WTC11 (cell line): ENCODE measurements around the gene MAGEA9B. TPM values are rescaled to one million over a fixed set of nuclear protein-coding genes. Genes with fewer than 3 reads are reported as not detected.

Source experiments
- ATAC-seq: fragments of 200-7000 bp; cut with Tn5 transposase; 2 replicates; pipeline ENCODE4 v1.10.0; 2021; ENCODE audit warnings: mild to moderate bottlenecking, moderate library complexity
- CTCF ChIA-PET: fragments of 300-600 bp; sonication (Branson Sonifier 250); formaldehyde crosslinking; loops from one replicate; lab custom pipeline; 2021; ENCODE audit warnings: antibody characterized with exemption; lab: Charles Lee
- POLR2A ChIA-PET: fragments of 350-600 bp; sonication (Branson Sonifier 250); formaldehyde crosslinking; loops from one replicate; lab custom pipeline; 2021; ENCODE audit warnings: antibody characterized with exemption; lab: Charles Lee
- DNase-seq: peaks from one replicate; pipeline ENCODE4 v3.0.0; 2021; ENCODE audit warnings: low spot score
- H3K27ac Mint-ChIP-seq: 2 replicates; pipeline ENCODE4 v1.8.0; 2021; ENCODE audit warnings: mixed read lengths
- H3K27me3 Mint-ChIP-seq: 2 replicates; pipeline ENCODE4 v1.8.0; 2021; ENCODE audit warnings: low read depth, mild to moderate bottlenecking, moderate library complexity, mixed read lengths
- H3K36me3 Mint-ChIP-seq: 2 replicates; pipeline ENCODE4 v1.8.0; 2021; ENCODE audit warnings: mixed read lengths
- H3K4me1 Mint-ChIP-seq: 2 replicates; pipeline ENCODE4 v1.8.0; 2022; ENCODE audit warnings: mixed read lengths
- H3K4me3 Mint-ChIP-seq: 2 replicates; pipeline ENCODE4 v1.8.0; 2021; ENCODE audit warnings: mild to moderate bottlenecking, moderate library complexity, mixed read lengths
- H3K9me3 Mint-ChIP-seq: 2 replicates; pipeline ENCODE4 v1.8.0; 2021; ENCODE audit warnings: mixed read lengths
- CREM ChIP-seq: sonication (generic); formaldehyde crosslinking; IDR thresholded peaks from 2 replicates; pipeline ENCODE4 v1.8.1; 2022; ENCODE audit warnings: mild to moderate bottlenecking, missing genetic modification reagents, moderate library complexity
- GABPB1 ChIP-seq: sonication (generic); formaldehyde crosslinking; IDR thresholded peaks from 2 replicates; pipeline ENCODE4 v1.8.1; 2023; ENCODE audit warnings: mild to moderate bottlenecking, missing genetic modification reagents
- HMGA2 ChIP-seq: fragments of 250-450 bp; sonication (Bioruptor Pico); IDR thresholded peaks from 2 replicates; pipeline ENCODE4 v1.4.0; 2021; ENCODE audit warnings: mild to moderate bottlenecking, moderate library complexity
- MYBL2 ChIP-seq: sonication (generic); formaldehyde crosslinking; IDR thresholded peaks from 2 replicates; pipeline ENCODE4 v1.8.1; 2023; ENCODE audit warnings: mild to moderate bottlenecking, moderate library complexity, missing genetic modification reagents
- NFATC4 ChIP-seq: fragments of 250-450 bp; sonication (Bioruptor Pico); IDR thresholded peaks from 2 replicates; pipeline ENCODE4 v1.9.0; 2021; ENCODE audit warnings: mild to moderate bottlenecking
- NFYB ChIP-seq: sonication (generic); formaldehyde crosslinking; conservative IDR thresholded peaks from 2 replicates; pipeline ENCODE4 v1.8.0; 2022; ENCODE audit warnings: low read depth, missing genetic modification reagents
- RELA ChIP-seq: sonication (generic); formaldehyde crosslinking; IDR thresholded peaks from 2 replicates; pipeline ENCODE4 v1.8.1; 2022; ENCODE audit warnings: missing genetic modification reagents, mild to moderate bottlenecking, borderline replicate concordance
- SMAD4 ChIP-seq: sonication (generic); formaldehyde crosslinking; IDR thresholded peaks from 2 replicates; pipeline ENCODE4 v1.8.0; 2022; ENCODE audit warnings: mild to moderate bottlenecking, missing genetic modification reagents
- SP1 ChIP-seq: sonication (generic); formaldehyde crosslinking; conservative IDR thresholded peaks from 2 replicates; pipeline ENCODE4 v1.8.1; 2022; ENCODE audit warnings: missing genetic modification reagents
- ZNF121 ChIP-seq: sonication (generic); formaldehyde crosslinking; IDR thresholded peaks from 2 replicates; pipeline ENCODE4 v1.8.0; 2023; ENCODE audit warnings: missing genetic modification reagents
- ZNF138 ChIP-seq: sonication (generic); formaldehyde crosslinking; conservative IDR thresholded peaks from 2 replicates; pipeline ENCODE4 v1.8.1; 2022; ENCODE audit warnings: mild to moderate bottlenecking, moderate library complexity, missing genetic modification reagents
- ZNF263 ChIP-seq: sonication (generic); formaldehyde crosslinking; IDR thresholded peaks from 2 replicates; pipeline ENCODE4 v1.8.1; 2022; ENCODE audit warnings: low read depth, mild to moderate bottlenecking, moderate library complexity, missing genetic modification reagents
- total RNA-seq: library from RNA; stranded (reverse); gene quantifications from 3 replicates; pipeline ENCODE4 v1.2.3, GENCODE V29; 2021
- TF ChIP-seq, protein P1 (sequence below): sonication (generic); formaldehyde crosslinking; IDR thresholded peaks from 2 replicates; pipeline ENCODE4 v1.8.1; 2023; ENCODE audit warnings: mild to moderate bottlenecking, missing genetic modification reagents
- TF ChIP-seq, protein P2 (sequence below): sonication (generic); formaldehyde crosslinking; IDR thresholded peaks from 2 replicates; pipeline ENCODE4 v1.8.0; 2022; ENCODE audit warnings: mild to moderate bottlenecking, missing genetic modification reagents
- TF ChIP-seq, protein P3 (sequence below): fragments of 250-450 bp; sonication (Bioruptor Pico); IDR thresholded peaks from 2 replicates; pipeline ENCODE4 v1.9.0; 2021; ENCODE audit warnings: mild to moderate bottlenecking
- TF ChIP-seq, protein P4 (sequence below): fragments of 250-450 bp; sonication (Bioruptor Pico); IDR thresholded peaks from 2 replicates; pipeline ENCODE4 v1.9.0; 2021; ENCODE audit warnings: moderate library complexity, mild to moderate bottlenecking, inconsistent platforms, borderline replicate concordance
- TF ChIP-seq, protein P5 (sequence below): sonication (generic); formaldehyde crosslinking; IDR thresholded peaks from 2 replicates; pipeline ENCODE4 v1.8.0; 2022; ENCODE audit warnings: mild to moderate bottlenecking, missing genetic modification reagents
- TF ChIP-seq, protein P6 (sequence below): sonication (generic); formaldehyde crosslinking; IDR thresholded peaks from 2 replicates; pipeline ENCODE4 v1.8.1; 2022; ENCODE audit warnings: mild to moderate bottlenecking, moderate library complexity, missing genetic modification reagents

Gene MAGEA9B
- total RNA-seq, 1 experiment from 2014 or later = 0.35 TPM

DNA sequence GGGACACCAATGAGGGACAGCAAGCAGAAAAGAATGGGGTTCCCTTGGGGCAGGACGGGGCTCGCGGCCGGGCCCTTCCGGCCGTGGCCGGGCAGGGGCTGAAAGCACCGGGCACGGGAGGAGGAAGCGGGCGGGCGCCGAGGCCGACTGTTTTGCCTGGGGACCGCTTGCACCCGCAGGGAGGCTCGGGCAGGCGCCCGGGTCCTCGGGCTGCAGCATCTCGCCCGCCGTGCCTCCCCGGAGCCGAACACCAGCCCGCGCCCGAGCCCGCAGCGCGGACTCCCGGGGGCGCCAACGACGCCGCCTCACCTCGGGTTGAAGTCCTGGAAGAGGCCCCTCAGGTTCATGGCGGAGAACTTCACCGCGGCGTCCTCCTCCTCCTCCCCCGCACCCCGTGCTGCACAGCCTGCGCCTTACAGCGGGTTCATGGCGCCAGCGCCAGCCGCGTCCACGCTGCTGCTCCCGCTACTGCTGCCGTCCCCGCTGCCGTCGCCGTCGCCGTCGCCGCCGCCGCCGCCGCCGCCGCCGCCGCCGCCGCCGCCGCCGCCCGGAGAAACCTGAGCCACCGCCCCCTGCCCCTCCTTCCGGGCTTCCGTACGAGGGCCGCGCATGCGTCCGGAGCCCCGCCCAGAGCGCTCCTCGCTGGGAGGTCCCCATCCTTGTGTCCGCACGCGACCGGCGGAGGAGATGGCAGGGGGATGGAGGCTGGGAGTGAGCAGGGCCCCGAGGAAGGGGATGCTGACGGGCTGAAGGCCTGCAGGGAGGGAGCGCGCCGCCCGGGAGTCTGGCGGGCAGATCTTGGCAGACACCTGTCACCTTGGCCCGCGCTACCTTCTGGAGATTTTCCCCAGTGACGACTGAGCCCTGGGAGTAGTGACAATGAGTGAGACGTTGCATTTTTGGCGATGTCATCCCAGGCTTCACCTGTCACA is 44.2 kb upstream of the MAGEA9B start, which contains the start of gene TMEM185A:
Gene TMEM185A, minus strand, starts transcription at position 559 of the 932 bp plus-strand sequence. Its CDS starts 212 bp downstream, at position 347.
- peak; percentile 84 for ATAC-seq
- Mint-ChIP-seq H3K27me3 (peaks cover 40% of the 10 kb centered on the region), H3K27ac (no peak within 1 kb of the TSS), H3K36me3 (no peaks in the 10 kb centered on the region), H3K4me1 (peaks cover 24% of the 10 kb centered on the region), H3K4me3 (peak within 1 kb of the TSS; percentile 90), H3K9me3 (peaks cover 1% of the 10 kb centered on the region; the same call in 1 of the 2 replicates)
- peak; percentile 74 for DNase-seq
- CTCF ChIA-PET = no interaction called here
- TF ChIP-seq, protein P1, sequence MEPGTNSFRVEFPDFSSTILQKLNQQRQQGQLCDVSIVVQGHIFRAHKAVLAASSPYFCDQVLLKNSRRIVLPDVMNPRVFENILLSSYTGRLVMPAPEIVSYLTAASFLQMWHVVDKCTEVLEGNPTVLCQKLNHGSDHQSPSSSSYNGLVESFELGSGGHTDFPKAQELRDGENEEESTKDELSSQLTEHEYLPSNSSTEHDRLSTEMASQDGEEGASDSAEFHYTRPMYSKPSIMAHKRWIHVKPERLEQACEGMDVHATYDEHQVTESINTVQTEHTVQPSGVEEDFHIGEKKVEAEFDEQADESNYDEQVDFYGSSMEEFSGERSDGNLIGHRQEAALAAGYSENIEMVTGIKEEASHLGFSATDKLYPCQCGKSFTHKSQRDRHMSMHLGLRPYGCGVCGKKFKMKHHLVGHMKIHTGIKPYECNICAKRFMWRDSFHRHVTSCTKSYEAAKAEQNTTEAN (CRISPR knock-in tag) = no peak
- TF ChIP-seq, protein P2, sequence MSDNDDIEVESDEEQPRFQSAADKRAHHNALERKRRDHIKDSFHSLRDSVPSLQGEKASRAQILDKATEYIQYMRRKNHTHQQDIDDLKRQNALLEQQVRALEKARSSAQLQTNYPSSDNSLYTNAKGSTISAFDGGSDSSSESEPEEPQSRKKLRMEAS (CRISPR knock-in tag) = peak; percentile 67
- TF ChIP-seq HMGA2 (CRISPR knock-in tag) (no peak), SP1 (CRISPR knock-in tag) (peak; percentile 38; the same call in 1 of the 2 replicates)
- POLR2A ChIA-PET = no interaction called here

DNA sequence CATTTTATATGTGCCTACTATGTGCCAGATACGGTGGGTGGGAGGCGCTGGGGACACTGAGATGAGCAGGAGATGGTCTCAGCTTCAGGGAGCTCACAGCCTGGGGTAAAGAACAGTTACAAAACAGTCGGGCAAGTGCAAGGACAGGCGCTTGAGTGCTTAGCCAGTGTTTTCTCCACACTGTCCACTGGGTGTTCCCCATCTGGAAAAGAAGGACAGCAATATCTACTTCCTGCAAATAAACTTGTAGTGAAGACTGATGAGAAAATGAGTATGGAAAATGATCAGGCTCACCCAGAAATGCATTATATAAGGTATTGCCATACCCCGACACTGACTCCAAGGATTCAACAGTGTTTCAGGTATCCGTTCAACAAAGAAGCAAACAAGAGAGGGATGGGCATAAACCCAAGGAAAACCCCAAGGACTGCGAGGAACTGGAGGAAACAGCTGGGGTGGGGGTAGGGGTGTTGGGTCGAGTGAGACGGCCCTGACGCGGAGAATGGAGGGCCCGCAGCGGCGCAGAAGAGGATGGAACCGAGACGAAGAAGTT is 43.5 kb upstream of the MAGEA9B start:
- CTCF ChIA-PET = no interaction called here
- H3K36me3 Mint-ChIP-seq = no peaks in the 10 kb centered on the region
- POLR2A ChIA-PET = no interaction called here
- no peak for DNase-seq
- H3K4me3 Mint-ChIP-seq = peak overlapping the region; percentile 90
- peak; percentile 23 for ATAC-seq
- H3K27ac Mint-ChIP-seq = no peak overlapping the region
- TF ChIP-seq, protein P1 (CRISPR knock-in tag) = no peak
- TF ChIP-seq SMAD4 (no peak), RELA (CRISPR knock-in tag) (no peak), ZNF138 (no peak), NFATC4 (CRISPR knock-in tag) (no peak)
- H3K27me3 Mint-ChIP-seq = peaks cover 39% of the 10 kb centered on the region
- H3K9me3 Mint-ChIP-seq = no peaks in the 10 kb centered on the region
- H3K4me1 Mint-ChIP-seq = peaks cover 29% of the 10 kb centered on the region

DNA sequence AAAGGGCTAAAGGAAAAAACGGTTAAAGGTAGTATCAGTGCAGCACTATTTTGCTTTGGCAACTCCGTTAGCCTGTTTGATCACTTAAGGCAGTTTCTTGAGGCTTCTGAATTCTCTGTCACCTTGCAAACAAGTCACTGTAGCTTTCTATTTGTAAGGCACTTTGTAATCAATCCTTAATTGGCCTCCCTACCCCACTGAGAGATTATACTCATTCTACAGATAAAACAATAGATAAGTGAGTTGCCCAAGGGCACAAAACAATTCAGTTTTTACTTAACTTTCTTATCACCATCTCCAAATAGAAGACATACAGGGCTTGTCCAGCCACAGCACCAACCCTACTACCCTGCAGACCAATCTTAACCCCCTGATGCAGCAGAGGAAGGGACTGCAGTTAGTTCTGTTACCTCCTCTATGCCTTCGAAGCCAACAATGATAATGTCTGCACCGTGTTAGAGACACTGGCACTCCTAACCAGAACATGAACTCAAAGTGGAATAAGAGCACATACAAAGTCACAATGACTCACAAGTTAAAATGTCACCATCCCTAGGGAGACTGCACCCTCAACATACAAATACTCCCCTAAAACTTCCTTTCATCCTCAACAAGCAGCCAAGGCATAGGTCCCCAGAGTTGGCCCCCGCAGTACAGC is 42.6 kb upstream of the MAGEA9B start:
- POLR2A ChIA-PET = no interaction called here
- H3K36me3 Mint-ChIP-seq = no peaks in the 10 kb centered on the region
- ATAC-seq (no peak), DNase-seq (no peak)
- H3K27me3 Mint-ChIP-seq = peaks cover 33% of the 10 kb centered on the region
- peaks cover 34% of the 10 kb centered on the region for H3K4me1 Mint-ChIP-seq
- H3K9me3 Mint-ChIP-seq = no peaks in the 10 kb centered on the region
- H3K27ac Mint-ChIP-seq = no peak overlapping the region
- CTCF ChIA-PET = no interaction called here
- H3K4me3 Mint-ChIP-seq = peak overlapping the region; percentile 90
- TF ChIP-seq MYBL2 (CRISPR knock-in tag) (no peak), GABPB1 (CRISPR knock-in tag) (no peak), SP1 (CRISPR knock-in tag) (no peak), ZNF263 (CRISPR knock-in tag) (no peak), RELA (CRISPR knock-in tag) (no peak), ZNF121 (CRISPR knock-in tag) (no peak), CREM (CRISPR knock-in tag) (no peak), NFYB (CRISPR knock-in tag) (no peak)
- TF ChIP-seq, protein P3, sequence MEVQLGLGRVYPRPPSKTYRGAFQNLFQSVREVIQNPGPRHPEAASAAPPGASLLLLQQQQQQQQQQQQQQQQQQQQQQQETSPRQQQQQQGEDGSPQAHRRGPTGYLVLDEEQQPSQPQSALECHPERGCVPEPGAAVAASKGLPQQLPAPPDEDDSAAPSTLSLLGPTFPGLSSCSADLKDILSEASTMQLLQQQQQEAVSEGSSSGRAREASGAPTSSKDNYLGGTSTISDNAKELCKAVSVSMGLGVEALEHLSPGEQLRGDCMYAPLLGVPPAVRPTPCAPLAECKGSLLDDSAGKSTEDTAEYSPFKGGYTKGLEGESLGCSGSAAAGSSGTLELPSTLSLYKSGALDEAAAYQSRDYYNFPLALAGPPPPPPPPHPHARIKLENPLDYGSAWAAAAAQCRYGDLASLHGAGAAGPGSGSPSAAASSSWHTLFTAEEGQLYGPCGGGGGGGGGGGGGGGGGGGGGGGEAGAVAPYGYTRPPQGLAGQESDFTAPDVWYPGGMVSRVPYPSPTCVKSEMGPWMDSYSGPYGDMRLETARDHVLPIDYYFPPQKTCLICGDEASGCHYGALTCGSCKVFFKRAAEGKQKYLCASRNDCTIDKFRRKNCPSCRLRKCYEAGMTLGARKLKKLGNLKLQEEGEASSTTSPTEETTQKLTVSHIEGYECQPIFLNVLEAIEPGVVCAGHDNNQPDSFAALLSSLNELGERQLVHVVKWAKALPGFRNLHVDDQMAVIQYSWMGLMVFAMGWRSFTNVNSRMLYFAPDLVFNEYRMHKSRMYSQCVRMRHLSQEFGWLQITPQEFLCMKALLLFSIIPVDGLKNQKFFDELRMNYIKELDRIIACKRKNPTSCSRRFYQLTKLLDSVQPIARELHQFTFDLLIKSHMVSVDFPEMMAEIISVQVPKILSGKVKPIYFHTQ (CRISPR knock-in tag) = no peak
- TF ChIP-seq, protein P4, sequence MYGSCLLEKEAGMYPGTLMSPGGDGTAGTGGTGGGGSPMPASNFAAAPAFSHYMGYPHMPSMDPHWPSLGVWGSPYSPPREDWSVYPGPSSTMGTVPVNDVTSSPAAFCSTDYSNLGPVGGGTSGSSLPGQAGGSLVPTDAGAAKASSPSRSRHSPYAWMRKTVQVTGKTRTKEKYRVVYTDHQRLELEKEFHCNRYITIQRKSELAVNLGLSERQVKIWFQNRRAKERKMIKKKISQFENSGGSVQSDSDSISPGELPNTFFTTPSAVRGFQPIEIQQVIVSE (CRISPR knock-in tag) = no peak
- TF ChIP-seq, protein P5, sequence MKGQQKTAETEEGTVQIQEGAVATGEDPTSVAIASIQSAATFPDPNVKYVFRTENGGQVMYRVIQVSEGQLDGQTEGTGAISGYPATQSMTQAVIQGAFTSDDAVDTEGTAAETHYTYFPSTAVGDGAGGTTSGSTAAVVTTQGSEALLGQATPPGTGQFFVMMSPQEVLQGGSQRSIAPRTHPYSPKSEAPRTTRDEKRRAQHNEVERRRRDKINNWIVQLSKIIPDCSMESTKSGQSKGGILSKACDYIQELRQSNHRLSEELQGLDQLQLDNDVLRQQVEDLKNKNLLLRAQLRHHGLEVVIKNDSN (CRISPR knock-in tag) = no peak
- TF ChIP-seq, protein P6, sequence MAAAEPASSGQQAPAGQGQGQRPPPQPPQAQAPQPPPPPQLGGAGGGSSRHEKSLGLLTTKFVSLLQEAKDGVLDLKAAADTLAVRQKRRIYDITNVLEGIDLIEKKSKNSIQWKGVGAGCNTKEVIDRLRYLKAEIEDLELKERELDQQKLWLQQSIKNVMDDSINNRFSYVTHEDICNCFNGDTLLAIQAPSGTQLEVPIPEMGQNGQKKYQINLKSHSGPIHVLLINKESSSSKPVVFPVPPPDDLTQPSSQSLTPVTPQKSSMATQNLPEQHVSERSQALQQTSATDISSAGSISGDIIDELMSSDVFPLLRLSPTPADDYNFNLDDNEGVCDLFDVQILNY (CRISPR knock-in tag) = no peak
- TF ChIP-seq, protein P1 (CRISPR knock-in tag) = no peak
